ENCODE measurements around the gene FBL.
"Not testable (repeated sequence)": the region's sequence is repeated elsewhere in the genome, so short reads cannot be mapped to it uniquely, and the experiment has no call there.

The FBL gene

GRCh38 chr19:39876486-39876885 is 30.3 kb upstream of the FBL start:
- DNase-seq (ENCODE audit: low read depth in 2 of 2) = not testable (repeated sequence)

GRCh38 chr19:39875401-39875864 is 29.3 kb upstream of the FBL start:
- not testable (repeated sequence) for DNase-seq (ENCODE audit: low read depth in 2 of 2)

- no peak for DNase-seq (ENCODE audit: low read depth in 2 of 2)
Measured at GRCh38 chr19:39874404-39874803, 28.2 kb upstream of the FBL start.

GRCh38 chr19:39873385-39873784 is 27.2 kb upstream of the FBL start:
- DNase-seq (ENCODE audit: low read depth in 2 of 2) = no peak

GRCh38 chr19:39871886-39872866 is 26.0 kb upstream of the FBL start:
- no peak for DNase-seq (ENCODE audit: low read depth in 2 of 2)

GRCh38 chr19:39871362-39871761 is 25.2 kb upstream of the FBL start:
- DNase-seq (ENCODE audit: low read depth in 2 of 2) = no peak

- DNase-seq (ENCODE audit: low read depth in 2 of 2) = no peak
Measured at GRCh38 chr19:39870171-39870971, 24.2 kb upstream of the FBL start.

- DNase-seq (ENCODE audit: low read depth in 2 of 2) = no peak
Measured at GRCh38 chr19:39867952-39868351, 21.8 kb upstream of the FBL start.

- no peak for DNase-seq (ENCODE audit: low read depth in 2 of 2)
Measured at GRCh38 chr19:39867133-39867532, 21.0 kb upstream of the FBL start.

- no peak for DNase-seq (ENCODE audit: low read depth in 2 of 2)
Measured at GRCh38 chr19:39865953-39866352, 19.8 kb upstream of the FBL start.

- no peak for DNase-seq (ENCODE audit: low read depth in 2 of 2)
Measured at GRCh38 chr19:39865186-39865585, 19.0 kb upstream of the FBL start.

- no peak for DNase-seq (ENCODE audit: low read depth in 2 of 2)
Measured at GRCh38 chr19:39864118-39864517, 17.9 kb upstream of the FBL start.

- no peak for DNase-seq (ENCODE audit: low read depth in 2 of 2)
Measured at GRCh38 chr19:39858541-39858940, 12.4 kb upstream of the FBL start.

- DNase-seq (ENCODE audit: low read depth in 2 of 2) = no peak
Measured at GRCh38 chr19:39852882-39853281, 6.7 kb upstream of the FBL start.

- no peak for DNase-seq (ENCODE audit: low read depth in 2 of 2)
Measured at GRCh38 chr19:39850892-39851291, 4.7 kb upstream of the FBL start.

- DNase-seq (ENCODE audit: low read depth in 2 of 2) = no peak
Measured at GRCh38 chr19:39848392-39848791, 2.2 kb upstream of the FBL start.

GRCh38 chr19:39847525-39847924 is 1.3 kb upstream of the FBL start:
- DNase-seq (ENCODE audit: low read depth in 2 of 2) = no peak

GRCh38 chr19:39846678-39847486 is 703 bp upstream of the FBL start:
- DNase-seq (ENCODE audit: low read depth in 2 of 2) = no peak

GRCh38 chr19:39845584-39845932 is 621 bp downstream of the FBL start:
- no peak for DNase-seq (ENCODE audit: low read depth in 2 of 2)

- DNase-seq (ENCODE audit: low read depth in 2 of 2) = no peak
Measured at GRCh38 chr19:39845172-39845571, 1.0 kb downstream of the FBL start.

- no peak for DNase-seq (ENCODE audit: low read depth in 2 of 2)
Measured at GRCh38 chr19:39843919-39844793, 2.0 kb downstream of the FBL start.

Measured in stimulated activated CD4-positive, alpha-beta T cell treated with anti-CD3 and anti-CD28 coated beads, Interleukin-1b, Interleukin-23, amount 100 ng/mL, for 4 hours (primary cell).